Measurements from ENCODE around the gene ZNF613. TPM values are rescaled to one million over a fixed set of nuclear protein-coding genes. Genes with fewer than 3 reads are reported as not detected.
A peak's percentile ranks its signal among the peaks of the same experiment; 100 is the strongest.

ZNF613 gene
- total and polyA plus RNA-seq, 2 of the 13 experiments (the other 11 are each of a cell fraction or from before 2014, with no cell fraction given) = 3.6 to 8.3 TPM

- intact Hi-C loops (cut with micrococcal nuclease; ENCODE audit: unreplicated experiment) = no loop called here
- Histone ChIP-seq H3K9me3 (ENCODE audit: low read length) (peaks cover 47% of the 10 kb centered on the region), H3K9ac (ENCODE audit: insufficient read depth, low read depth, low read length) (no peak overlapping the region), H3K27me3 (ENCODE audit: control insufficient read depth in 1 of 2, insufficient read depth in 2 of 2, low read length in 2 of 2) (no peaks in the 10 kb centered on the region), H3K27ac (ENCODE audit: extremely low read length, insufficient read depth, low read length) (no peak overlapping the region), H3K4me3 (replicated peaks in 1 of 3; ENCODE audit: insufficient read depth in 1 of 3, low read depth in 2 of 3, low read length in 3 of 3) (no peak overlapping the region), H2AFZ (ENCODE audit: low read length) (no peak overlapping the region), H3K4me1 (ENCODE audit: insufficient read depth, low read length) (no peaks in the 10 kb centered on the region), H4K20me1 (ENCODE audit: insufficient read depth, low read length) (no peaks in the 10 kb centered on the region), H3K36me3 (replicated peaks in 1 of 2; ENCODE audit: control insufficient read depth in 1 of 2, insufficient read depth in 2 of 2, low read length in 2 of 2) (peaks cover 39 to 72% of the 10 kb centered on the region in 2 experiments), H3K4me2 (ENCODE audit: low read depth, low read length) (no peak overlapping the region), H3K79me2 (ENCODE audit: insufficient read depth, low read length) (no peaks in the 10 kb centered on the region)
- POLR2A ChIA-PET = no interaction called here
- TF ChIP-seq JUND (CRISPR knock-in tag; IDR thresholded peaks at IDR 0.05) = no peak
- TF ChIP-seq GPBP1L1 (CRISPR knock-in tag; IDR thresholded peaks at IDR 0.05) = no peak
- no peak for TF ChIP-seq IKZF4 (CRISPR knock-in tag; IDR thresholded peaks at IDR 0.05; ENCODE audit: borderline replicate concordance, low read depth, not compliant biosample characterization)
- peak; percentile 25; the same call in 1 of the 2 replicates for TF ChIP-seq CEBPB (IDR thresholded peaks at IDR 0.05; ENCODE audit: borderline replicate concordance, low read depth, low read length)
- no peak for TF ChIP-seq ZNF263 (CRISPR knock-in tag; IDR thresholded peaks at IDR 0.05)
- TF ChIP-seq FOSL2 (CRISPR knock-in tag; IDR thresholded peaks at IDR 0.05) = no peak
- TF ChIP-seq ZNF121 (CRISPR knock-in tag; IDR thresholded peaks at IDR 0.05) = no peak
- no peak for TF ChIP-seq SIN3B (IDR thresholded peaks at IDR 0.05; ENCODE audit: low read length)
- TF ChIP-seq KLF11 (CRISPR knock-in tag; IDR thresholded peaks at IDR 0.05) = no peak
- TF ChIP-seq ATF7 (IDR thresholded peaks at IDR 0.05) = 0 out of 2 replicates have a peak, but pooled peaks have one; percentile 51
- no peak for TF ChIP-seq ATF7 (CRISPR knock-in tag; IDR thresholded peaks at IDR 0.05)
- CTCF ChIA-PET (ENCODE audit: low intra/inter-chr PET ratio, low total read pairs) = no interaction called here
- no TSS peak for BruUV-seq (replicated peaks)
- DNase-seq (ENCODE audit: low spot score) (no peak), FAIRE-seq (no peak), ATAC-seq (no peak)
- in situ Hi-C loops (cut with HindIII; ENCODE audit: extremely low pct_ligation_motif_present, low pct_unique_long_range_greater_than_20kb) = no loop called here
- 90% methylated on average over 2 of the region's 2 CpGs for WGBS (ENCODE audit: low lambda C conversion rate)
These were observed 11.7 kb downstream of the ZNF613 start for GRCh38 chr19:51938936-51939335.
